ENCODE results near the gene PBX3.

DNA sequence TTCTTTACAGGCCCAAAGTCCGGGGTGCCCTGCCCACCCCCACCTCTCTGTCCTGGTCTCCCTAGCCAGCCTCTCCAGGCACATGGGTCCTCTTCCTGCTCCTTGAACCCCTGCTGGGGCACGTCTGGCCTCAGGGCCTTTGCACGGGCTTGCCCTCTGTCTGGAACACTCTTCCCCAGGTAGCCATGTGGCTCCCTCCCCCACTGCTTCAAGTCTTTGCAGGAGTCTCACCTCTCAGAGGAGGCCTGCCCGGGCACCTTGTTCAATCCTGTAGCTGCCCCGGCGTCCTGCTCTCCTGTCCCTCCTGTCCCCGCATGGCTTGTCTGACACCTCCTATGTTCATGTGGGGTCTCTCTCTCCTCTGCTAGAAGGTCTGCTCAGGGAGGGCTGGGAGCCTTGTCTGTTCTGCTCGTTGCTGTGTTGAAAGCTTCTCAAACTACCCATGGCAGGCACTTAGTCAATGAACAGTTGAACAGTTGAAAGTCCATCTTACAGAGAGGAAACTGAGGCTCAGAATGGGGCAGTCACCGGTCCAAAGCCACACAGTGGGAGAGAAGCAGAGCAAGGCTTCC is 241.4 kb downstream of the PBX3 start:
- no peak for TF ChIP-seq SP1 (IDR thresholded peaks at IDR 0.05)
- TF ChIP-seq ELF4 (IDR thresholded peaks at IDR 0.05) = no peak
- TF ChIP-seq NFRKB (IDR thresholded peaks at IDR 0.05) = no peak
- no peak for TF ChIP-seq SUZ12 (IDR thresholded peaks at IDR 0.05)
- no peak for TF ChIP-seq ARNT (IDR thresholded peaks at IDR 0.05)
- TF ChIP-seq FOXK2 (IDR thresholded peaks at IDR 0.05) = no peak
- TF ChIP-seq ZNF384 (IDR thresholded peaks at IDR 0.05) = no peak
- no peak for TF ChIP-seq TARDBP (IDR thresholded peaks at IDR 0.05)
- no peak for TF ChIP-seq L3MBTL2 (conservative IDR thresholded peaks at IDR 0.05)
- TF ChIP-seq HDGF (IDR thresholded peaks at IDR 0.05; ENCODE audit: borderline replicate concordance) = no peak
- TF ChIP-seq, protein P1, sequence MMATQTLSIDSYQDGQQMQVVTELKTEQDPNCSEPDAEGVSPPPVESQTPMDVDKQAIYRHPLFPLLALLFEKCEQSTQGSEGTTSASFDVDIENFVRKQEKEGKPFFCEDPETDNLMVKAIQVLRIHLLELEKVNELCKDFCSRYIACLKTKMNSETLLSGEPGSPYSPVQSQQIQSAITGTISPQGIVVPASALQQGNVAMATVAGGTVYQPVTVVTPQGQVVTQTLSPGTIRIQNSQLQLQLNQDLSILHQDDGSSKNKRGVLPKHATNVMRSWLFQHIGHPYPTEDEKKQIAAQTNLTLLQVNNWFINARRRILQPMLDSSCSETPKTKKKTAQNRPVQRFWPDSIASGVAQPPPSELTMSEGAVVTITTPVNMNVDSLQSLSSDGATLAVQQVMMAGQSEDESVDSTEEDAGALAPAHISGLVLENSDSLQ (IDR thresholded peaks at IDR 0.05) = no peak
- no peak for TF ChIP-seq FOXM1 (IDR thresholded peaks at IDR 0.05; ENCODE audit: borderline replicate concordance)
- no peak for TF ChIP-seq LEF1 (IDR thresholded peaks at IDR 0.05; ENCODE audit: borderline replicate concordance)
